Nephron progenitor cell (in vitro differentiated cells): ENCODE data around the gene AK2.

ENCODE experiments used
- DNase-seq: peaks from one replicate; pipeline ENCODE4 v3.0.0; 2021
- H3K27ac Mint-ChIP-seq: 2 replicates; pipeline ENCODE4 v1.8.0; 2021; ENCODE audit warnings: mild to moderate bottlenecking, moderate library complexity, mixed read lengths
- H3K27me3 Mint-ChIP-seq: 2 replicates; pipeline ENCODE4 v1.8.0; 2021; ENCODE audit warnings: mild to moderate bottlenecking, low read depth, mixed read lengths; ENCODE audit not compliant: poor library complexity
- H3K36me3 Mint-ChIP-seq: 2 replicates; pipeline ENCODE4 v1.8.0; 2021; ENCODE audit warnings: low read depth, mixed read lengths
- H3K4me1 Mint-ChIP-seq: 2 replicates; pipeline ENCODE4 v1.8.0; 2021; ENCODE audit warnings: mixed read lengths
- H3K4me3 Mint-ChIP-seq: 2 replicates; pipeline ENCODE4 v1.8.0; 2021; ENCODE audit warnings: mild to moderate bottlenecking, moderate library complexity, mixed read lengths
- H3K9me3 Mint-ChIP-seq: 2 replicates; pipeline ENCODE4 v1.8.0; 2021; ENCODE audit warnings: mild to moderate bottlenecking, moderate library complexity, mixed read lengths
- CTCF ChIP-seq: fragments of 200-600 bp; sonication (generic); IDR thresholded peaks from 2 replicates; pipeline ENCODE4 v1.5.0; 2021; ENCODE audit warnings: antibody characterized with exemption

The AK2 gene

DNA sequence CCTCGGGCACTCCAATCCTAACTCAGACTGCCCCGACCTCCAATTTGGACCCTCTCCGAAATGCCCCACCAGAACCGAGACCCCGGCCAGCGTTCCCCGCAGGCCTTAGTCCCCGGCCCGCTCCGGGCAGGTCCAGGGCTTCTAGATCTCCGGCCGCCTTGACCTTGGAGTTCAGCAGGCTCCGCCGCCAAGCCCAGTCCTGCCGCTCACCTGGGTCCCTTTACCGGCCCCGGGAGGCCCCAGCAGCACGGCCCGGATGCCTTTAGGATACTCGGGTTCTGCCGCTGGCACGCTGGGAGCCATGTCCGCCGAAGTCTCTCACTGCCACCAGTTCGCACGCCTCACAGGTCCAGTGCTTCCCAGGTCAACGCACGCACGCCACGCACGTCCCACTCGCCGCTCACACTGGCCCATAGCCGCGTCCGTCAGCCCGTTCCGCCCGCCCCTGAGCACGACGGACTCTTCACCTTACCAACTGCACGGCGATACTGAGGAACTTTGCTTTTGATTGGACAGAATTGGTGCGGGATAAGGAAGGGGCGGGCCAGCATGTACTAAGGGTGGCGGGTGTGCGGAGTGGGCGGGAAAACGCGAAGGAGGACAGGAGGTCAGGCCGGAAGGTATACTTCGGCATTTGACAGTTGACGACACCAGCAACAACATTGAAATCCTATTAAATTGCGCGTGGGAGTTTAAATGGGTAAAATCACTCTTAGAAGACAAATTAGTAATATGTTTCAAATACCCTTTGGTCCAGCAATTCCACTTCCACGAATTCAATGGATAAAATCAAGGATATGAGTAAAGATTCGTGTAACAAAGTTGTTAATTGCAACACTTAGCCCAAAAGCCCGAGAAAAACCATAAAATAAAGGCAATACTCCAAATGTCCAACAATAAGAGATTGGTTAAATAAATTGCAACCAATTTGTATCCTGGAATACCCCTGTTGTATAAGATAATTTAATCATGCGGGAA is at the start of gene AK2:
Gene AK2 (minus strand): TSS at position 358 of the 978 bp plus-strand sequence. CDS start 55 bp downstream, at position 303.
- H3K9me3 Mint-ChIP-seq, result peaks cover 7% of the 10 kb centered on the region
- H3K27me3 Mint-ChIP-seq, result peaks cover 4% of the 10 kb centered on the region
- peak within 1 kb of the TSS; percentile 87 for H3K4me3 Mint-ChIP-seq
- H3K36me3 Mint-ChIP-seq, result peaks cover 28% of the 10 kb centered on the region
- peak; percentile 86 for DNase-seq
- peaks cover 65% of the 10 kb centered on the region for H3K4me1 Mint-ChIP-seq
- no peak for TF ChIP-seq CTCF
- H3K27ac Mint-ChIP-seq, result peak within 1 kb of the TSS; percentile 69

DNA sequence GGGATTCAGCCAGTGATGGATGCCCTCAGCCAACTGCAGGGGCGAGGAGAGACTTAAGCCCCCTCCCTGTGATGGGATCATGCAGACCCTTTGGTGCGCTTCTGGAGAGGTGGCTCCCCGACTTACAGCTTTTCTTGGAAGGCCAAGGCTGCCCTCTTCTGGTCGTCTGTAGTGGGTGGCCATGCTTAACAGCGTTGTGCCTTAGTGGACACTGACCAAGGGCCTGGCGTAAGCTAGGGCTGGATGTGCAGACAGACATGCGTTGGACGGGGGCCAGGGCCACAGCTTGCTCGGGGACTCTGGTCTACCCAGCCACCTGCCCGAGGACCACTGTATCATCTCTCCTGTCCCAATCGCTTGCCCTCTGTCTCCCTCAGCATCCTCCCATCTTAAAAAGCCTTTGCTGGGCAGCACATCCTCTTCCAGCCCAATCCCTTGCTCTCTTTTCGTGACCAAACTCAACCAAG is 49.7 kb upstream of the AK2 start:
- peak; percentile 76 for DNase-seq
- Mint-ChIP-seq H3K4me3 (no peak overlapping the region), H3K27me3 (peaks cover 50% of the 10 kb centered on the region), H3K27ac (no peak overlapping the region), H3K36me3 (no peaks in the 10 kb centered on the region), H3K9me3 (no peaks in the 10 kb centered on the region), H3K4me1 (peaks cover 26% of the 10 kb centered on the region)
- TF ChIP-seq CTCF, result peak; percentile 73

DNA sequence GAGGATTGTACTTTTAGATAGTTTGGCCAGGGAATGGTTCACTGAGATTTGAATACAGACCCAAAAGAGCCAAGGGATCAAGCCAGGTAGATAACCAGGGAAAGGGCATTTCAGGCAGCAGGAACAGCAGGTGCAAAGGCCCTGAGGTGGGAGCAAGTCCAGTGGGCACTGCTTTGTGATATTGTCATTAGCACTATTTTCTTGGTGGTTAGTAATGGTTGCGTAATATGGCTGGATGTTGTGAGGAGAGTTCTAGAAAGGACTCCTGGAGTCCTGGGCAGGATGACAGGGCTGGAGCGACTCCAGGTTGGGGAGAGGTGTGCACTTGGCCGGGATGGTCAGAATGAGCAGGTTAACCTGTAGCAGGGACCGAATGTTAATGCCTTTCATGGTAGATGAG is 48.6 kb upstream of the AK2 start:
- Mint-ChIP-seq H3K4me3 (no peak overlapping the region), H3K9me3 (no peaks in the 10 kb centered on the region), H3K27me3 (peaks cover 53% of the 10 kb centered on the region), H3K27ac (no peak overlapping the region), H3K36me3 (no peaks in the 10 kb centered on the region), H3K4me1 (peaks cover 30% of the 10 kb centered on the region)
- DNase-seq, result no peak
- TF ChIP-seq CTCF, result no peak

DNA sequence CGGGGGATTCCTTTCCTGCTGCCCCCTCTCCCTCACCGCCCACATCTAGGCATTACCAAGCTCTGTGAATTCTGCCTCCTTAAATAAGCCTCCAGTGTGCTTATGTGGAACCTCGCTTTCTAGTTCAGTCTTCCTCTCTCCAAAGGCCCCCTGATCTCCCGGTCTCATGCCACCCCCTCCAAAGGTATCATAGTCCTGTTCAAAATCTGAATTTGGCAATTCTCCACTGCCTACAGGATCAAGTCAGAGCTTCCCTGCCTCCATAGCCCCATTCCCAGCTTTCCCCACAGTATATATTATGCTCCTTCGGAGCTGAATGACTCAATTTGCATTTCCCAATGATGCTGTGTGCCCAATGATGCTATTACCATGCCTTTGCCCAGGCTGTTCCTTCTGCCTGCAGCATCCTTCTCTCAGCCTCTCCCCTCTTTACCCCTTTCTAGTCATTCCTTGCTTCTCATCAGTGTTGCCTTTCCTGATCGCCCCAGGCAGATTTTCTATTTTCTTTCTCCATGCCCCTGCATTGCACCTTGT is 46.0 kb upstream of the AK2 start:
- peaks cover 21% of the 10 kb centered on the region for H3K4me1 Mint-ChIP-seq
- H3K27me3 Mint-ChIP-seq, result peaks cover 50% of the 10 kb centered on the region
- DNase-seq, result no peak
- TF ChIP-seq CTCF, result no peak
- peak overlapping the region; percentile 86 for H3K4me3 Mint-ChIP-seq
- H3K36me3 Mint-ChIP-seq, result no peaks in the 10 kb centered on the region
- H3K9me3 Mint-ChIP-seq, result no peaks in the 10 kb centered on the region
- no peak overlapping the region for H3K27ac Mint-ChIP-seq

- peak overlapping the region; percentile 86 for H3K4me3 Mint-ChIP-seq
These were observed 45.0 kb upstream of the AK2 start for GRCh38 chr1:33081554-33082305.

More at GRCh38 chr1:33081554-33082305, 45.0 kb upstream of the AK2 start:
- Mint-ChIP-seq H3K4me1 (peaks cover 21% of the 10 kb centered on the region), H3K36me3 (no peaks in the 10 kb centered on the region), H3K27ac (no peak overlapping the region), H3K9me3 (no peaks in the 10 kb centered on the region), H3K27me3 (peaks cover 53% of the 10 kb centered on the region)
- peak; percentile 35 for DNase-seq
- TF ChIP-seq CTCF, result no peak
